ENCODE measurements around the gene NDUFAF3. TPM values are rescaled to one million over a fixed set of nuclear protein-coding genes. Genes with fewer than 3 reads are reported as not detected.

The NDUFAF3 gene
- total RNA-seq, 4 donors from 2014 or later, result 90.9 to 142 (median 116) TPM

DNA sequence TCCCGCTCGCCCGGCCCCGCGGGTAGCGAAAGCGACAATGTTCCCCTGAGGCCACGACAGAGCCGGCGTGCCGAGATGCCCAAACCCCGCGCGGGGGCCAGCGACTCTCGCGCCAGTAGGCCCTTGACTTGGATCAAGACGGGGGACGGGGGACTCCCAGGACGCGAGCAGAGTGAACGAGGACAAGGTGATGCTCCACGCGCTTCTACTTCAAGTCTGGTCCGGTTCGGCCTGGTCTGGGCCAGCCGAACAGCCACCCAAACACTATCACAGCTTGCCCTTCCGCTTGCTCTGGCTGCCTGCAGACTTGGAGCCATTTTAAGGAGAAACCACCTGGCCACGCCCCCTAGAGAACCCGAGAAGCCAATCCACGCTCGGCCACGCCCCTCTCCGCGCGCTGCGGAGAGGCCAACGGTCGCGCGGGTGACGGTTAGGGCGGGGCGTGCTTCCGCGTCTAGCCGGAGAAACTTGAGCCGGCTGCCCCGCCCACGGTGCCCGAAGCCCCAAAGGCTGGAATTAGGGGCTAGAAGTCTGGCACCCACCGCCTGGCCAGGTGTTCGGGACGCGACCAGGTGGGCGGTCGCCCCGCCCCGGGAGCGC lies 608 bp upstream of the NDUFAF3 start:
- H3K9me3 ChIP-seq, result no peaks in the 10 kb centered on the region
- intact Hi-C loops (cut with DNase I), result no loop called here
- H3K36me3 ChIP-seq, result peaks cover 20 to 40% (median 37%) of the 10 kb centered on the region in 4 donors
- H3K27ac ChIP-seq (replicated peaks in 1 of 4), result peak overlapping the region; percentile 98 to 100 (median 100)
- H3K27me3 ChIP-seq, result no peaks in the 10 kb centered on the region
- peak; percentile 100 for DNase-seq (ENCODE audit: extremely low spot score)
- TF ChIP-seq POLR2A (IDR thresholded peaks at IDR 0.05; ENCODE audit: low read depth) (peak; percentile 90), EP300 (IDR thresholded peaks at IDR 0.05) (no peak), POLR2AphosphoS5 (IDR thresholded peaks at IDR 0.05) (peak; percentile 96 to 98)
- TF ChIP-seq, protein P1, sequence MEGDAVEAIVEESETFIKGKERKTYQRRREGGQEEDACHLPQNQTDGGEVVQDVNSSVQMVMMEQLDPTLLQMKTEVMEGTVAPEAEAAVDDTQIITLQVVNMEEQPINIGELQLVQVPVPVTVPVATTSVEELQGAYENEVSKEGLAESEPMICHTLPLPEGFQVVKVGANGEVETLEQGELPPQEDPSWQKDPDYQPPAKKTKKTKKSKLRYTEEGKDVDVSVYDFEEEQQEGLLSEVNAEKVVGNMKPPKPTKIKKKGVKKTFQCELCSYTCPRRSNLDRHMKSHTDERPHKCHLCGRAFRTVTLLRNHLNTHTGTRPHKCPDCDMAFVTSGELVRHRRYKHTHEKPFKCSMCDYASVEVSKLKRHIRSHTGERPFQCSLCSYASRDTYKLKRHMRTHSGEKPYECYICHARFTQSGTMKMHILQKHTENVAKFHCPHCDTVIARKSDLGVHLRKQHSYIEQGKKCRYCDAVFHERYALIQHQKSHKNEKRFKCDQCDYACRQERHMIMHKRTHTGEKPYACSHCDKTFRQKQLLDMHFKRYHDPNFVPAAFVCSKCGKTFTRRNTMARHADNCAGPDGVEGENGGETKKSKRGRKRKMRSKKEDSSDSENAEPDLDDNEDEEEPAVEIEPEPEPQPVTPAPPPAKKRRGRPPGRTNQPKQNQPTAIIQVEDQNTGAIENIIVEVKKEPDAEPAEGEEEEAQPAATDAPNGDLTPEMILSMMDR (IDR thresholded peaks at IDR 0.05), result no peak
- H3K4me1 ChIP-seq, result peaks cover 48 to 76% (median 61%) of the 10 kb centered on the region in 4 donors
- H3K4me3 ChIP-seq, result peak overlapping the region; percentile 81 to 98 (median 89)
- 0% methylated on average over 11 of the region's 60 CpGs for WGBS

GRCh38 chr3:49022688-49023171 lies 809 bp downstream of the NDUFAF3 start:
- intact Hi-C loops (cut with DNase I), result no loop called here
- WGBS, result 37% methylated on average over 9 of the region's 12 CpGs

DNA sequence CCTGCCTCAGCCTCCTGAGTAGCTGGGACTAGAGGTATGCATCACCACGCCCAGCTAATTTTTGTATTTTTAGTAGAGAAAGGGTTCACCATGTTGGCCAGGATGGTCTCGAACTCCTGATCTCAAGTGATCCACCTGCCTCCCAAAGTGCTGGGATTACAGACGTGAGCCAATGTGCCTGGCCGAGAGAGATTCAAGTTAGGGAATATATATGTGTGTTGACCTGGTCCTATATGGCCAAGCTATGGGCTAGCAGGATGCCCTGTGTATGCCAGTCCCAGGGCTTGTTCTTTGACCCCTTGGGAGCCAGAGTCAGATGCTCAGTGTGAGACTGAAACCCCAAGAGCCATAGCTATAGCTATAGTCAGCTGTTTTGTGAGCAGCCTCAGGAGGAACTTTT lies 1.9 kb downstream of the NDUFAF3 start:
- peaks cover 20 to 54% (median 45%) of the 10 kb centered on the region in 4 donors for H3K36me3 ChIP-seq
- H3K9me3 ChIP-seq, result no peaks in the 10 kb centered on the region
- no peaks in the 10 kb centered on the region for H3K27me3 ChIP-seq
- H3K4me1 ChIP-seq, result peaks cover 49 to 77% (median 59%) of the 10 kb centered on the region in 4 donors
- H3K4me3 ChIP-seq, result no peak overlapping the region
- WGBS, result 88% methylated on average over 4 of the region's 4 CpGs
- intact Hi-C loops (cut with DNase I), result no loop called here
- H3K27ac ChIP-seq (replicated peaks in 1 of 4), result no peak overlapping the region
- DNase-seq (ENCODE audit: extremely low spot score), result no peak
- no peak for TF ChIP-seq POLR2AphosphoS5 (IDR thresholded peaks at IDR 0.05)
- TF ChIP-seq POLR2A (IDR thresholded peaks at IDR 0.05; ENCODE audit: low read depth), result no peak
- no peak for TF ChIP-seq EP300 (IDR thresholded peaks at IDR 0.05)
- TF ChIP-seq, protein P1 (IDR thresholded peaks at IDR 0.05), result no peak

More at GRCh38 chr3:49022688-49023171, 809 bp downstream of the NDUFAF3 start:
- peak overlapping the region; percentile 81 to 98 (median 89) for H3K4me3 ChIP-seq
- H3K27me3 ChIP-seq, result no peaks in the 10 kb centered on the region
- peak overlapping the region; percentile 98 to 100 (median 100) for H3K27ac ChIP-seq (replicated peaks in 1 of 4)
- no peak for DNase-seq (ENCODE audit: extremely low spot score)
- peaks cover 42 to 74% (median 54%) of the 10 kb centered on the region in 4 donors for H3K4me1 ChIP-seq
- no peaks in the 10 kb centered on the region for H3K9me3 ChIP-seq
- peaks cover 20 to 49% (median 44%) of the 10 kb centered on the region in 4 donors for H3K36me3 ChIP-seq
- TF ChIP-seq, protein P1 (IDR thresholded peaks at IDR 0.05), result no peak
- TF ChIP-seq POLR2A (IDR thresholded peaks at IDR 0.05; ENCODE audit: low read depth) (no peak), EP300 (IDR thresholded peaks at IDR 0.05) (no peak), POLR2AphosphoS5 (IDR thresholded peaks at IDR 0.05) (no peak)

- intact Hi-C loops (cut with DNase I), result no loop called here
- H3K36me3 ChIP-seq, result peaks cover 20 to 54% (median 45%) of the 10 kb centered on the region in 4 donors
- no peak overlapping the region for H3K27ac ChIP-seq (replicated peaks in 1 of 4)
- H3K9me3 ChIP-seq, result no peaks in the 10 kb centered on the region
- no peak for TF ChIP-seq POLR2A (IDR thresholded peaks at IDR 0.05; ENCODE audit: low read depth)
- TF ChIP-seq, protein P1 (IDR thresholded peaks at IDR 0.05), result no peak
- TF ChIP-seq EP300 (IDR thresholded peaks at IDR 0.05), result no peak
- no peak for TF ChIP-seq POLR2AphosphoS5 (IDR thresholded peaks at IDR 0.05)
- H3K4me1 ChIP-seq, result peaks cover 44 to 73% (median 57%) of the 10 kb centered on the region in 4 donors
- WGBS, result 75% methylated on average over 4 of the region's 5 CpGs
- no peak overlapping the region for H3K4me3 ChIP-seq
- H3K27me3 ChIP-seq, result no peaks in the 10 kb centered on the region
- DNase-seq (ENCODE audit: extremely low spot score), result no peak
Observed at GRCh38 chr3:49024449-49024848, 2.5 kb downstream of the NDUFAF3 start.
